Stimulated activated CD4-positive, alpha-beta T cell treated with anti-CD3 and anti-CD28 coated beads, Interleukin-1b, Interleukin-23, amount 100 ng/mL, for 1 hour (primary cell): Measurements from ENCODE around the gene MYO1E.

Source experiments
- DNase-seq, 2 donors: peaks; one replicate each; pipeline ENCODE4 v3.0.0-alpha.2; 2020; ENCODE audit warnings: low read depth in 2 of 2

Gene MYO1E

GRCh38 chr15:59196416-59196815 lies 176.3 kb downstream of the MYO1E start:
- DNase-seq: no peak

GRCh38 chr15:59194639-59195325 lies 177.9 kb downstream of the MYO1E start:
- DNase-seq: no peak

- DNase-seq: no peak
Measured at GRCh38 chr15:59191855-59192237, 180.8 kb downstream of the MYO1E start.

- no peak for DNase-seq
Measured at GRCh38 chr15:59190291-59190690, 182.4 kb downstream of the MYO1E start.

- no peak for DNase-seq
Measured at GRCh38 chr15:59189241-59189640, 183.4 kb downstream of the MYO1E start.

GRCh38 chr15:59186501-59186900 lies 186.2 kb downstream of the MYO1E start:
- DNase-seq: no peak

- no peak for DNase-seq
Measured at GRCh38 chr15:59185725-59186124, 186.9 kb downstream of the MYO1E start.

- no peak for DNase-seq
Measured at GRCh38 chr15:59180945-59181600, 191.6 kb downstream of the MYO1E start.

- DNase-seq: no peak
Measured at GRCh38 chr15:59179717-59180116, 193.0 kb downstream of the MYO1E start.

- DNase-seq: no peak
Measured at GRCh38 chr15:59178151-59178695, 194.4 kb downstream of the MYO1E start.

- DNase-seq: no peak
Measured at GRCh38 chr15:59177317-59177660, 195.4 kb downstream of the MYO1E start.

- no peak for DNase-seq
Measured at GRCh38 chr15:59176653-59177316, 195.9 kb downstream of the MYO1E start.

- DNase-seq: peak in 1 of 2 donors; percentile 10
Measured at GRCh38 chr15:59174835-59175831, 197.5 kb downstream of the MYO1E start.

- no peak for DNase-seq
Measured at GRCh38 chr15:59174151-59174834, 198.4 kb downstream of the MYO1E start.

- no peak for DNase-seq
Measured at GRCh38 chr15:59173194-59173593, 199.5 kb downstream of the MYO1E start.

- no peak for DNase-seq
Measured at GRCh38 chr15:59172289-59172901, 200.3 kb downstream of the MYO1E start.

GRCh38 chr15:59171067-59171397 lies 201.6 kb downstream of the MYO1E start:
- DNase-seq: no peak

GRCh38 chr15:59170295-59171066 lies 202.2 kb downstream of the MYO1E start:
- DNase-seq: no peak

- no peak for DNase-seq
Measured at GRCh38 chr15:59169251-59169708, 203.4 kb downstream of the MYO1E start.

GRCh38 chr15:59168536-59168935 lies 204.1 kb downstream of the MYO1E start:
- no peak for DNase-seq
